H1 (cell line): Measurements from ENCODE around the gene NPTN.

Experiments
- EP300 ChIP-seq, 2 experiments: IDR thresholded peaks; 1 replicate in 1 of 2; 2 replicates in 1 of 2; pipeline ENCODE4 v1.6.1; 2011 to 2012; ENCODE audit warnings: low read depth in 2 of 2, low read length in 2 of 2, mild to moderate bottlenecking in 2 of 2, borderline replicate concordance in 1 of 2, inconsistent platforms in 1 of 2, moderate library complexity in 1 of 2
- EZH2 ChIP-seq: fragments of 200-600 bp; sonication (generic); IDR thresholded peaks from 2 replicates; pipeline ENCODE4 v1.7.1; 2012; ENCODE audit warnings: low read depth, mild to moderate bottlenecking, moderate library complexity, low read length, inconsistent platforms; ENCODE audit not compliant: severe bottlenecking
- JUN ChIP-seq: IDR thresholded peaks from 2 replicates; pipeline ENCODE4 v1.6.1; 2011; ENCODE audit warnings: low read depth, mild to moderate bottlenecking, improper control_type of control experiment, low read length
- KDM4A ChIP-seq: IDR thresholded peaks from one replicate; pipeline ENCODE4 v1.7.1; 2012; ENCODE audit warnings: low read depth, mild to moderate bottlenecking, moderate library complexity, low read length, inconsistent platforms; ENCODE audit not compliant: severe bottlenecking
- POLR2A ChIP-seq, 2 experiments: IDR thresholded peaks; 1 replicate in 1 of 2; 2 replicates in 1 of 2; pipeline ENCODE4 v1.6.1; 2011; ENCODE audit warnings: low read depth in 2 of 2, low read length in 2 of 2, mild to moderate bottlenecking in 2 of 2; ENCODE audit errors: control extremely low read depth in 1 of 2
- POLR2AphosphoS5 ChIP-seq: IDR thresholded peaks from 2 replicates; pipeline ENCODE4 v1.6.1; 2011; ENCODE audit warnings: low read depth, low read length
- RBBP5 ChIP-seq: IDR thresholded peaks from 2 replicates; pipeline ENCODE4 v1.7.1; 2012; ENCODE audit warnings: low read depth, mild to moderate bottlenecking, inconsistent platforms, low read length, moderate library complexity, borderline replicate concordance
- RFX5 ChIP-seq: IDR thresholded peaks from 2 replicates; pipeline ENCODE4 v1.6.1; 2011; ENCODE audit warnings: low read depth, low read length, improper control_type of control experiment, borderline replicate concordance
- SP1 ChIP-seq: IDR thresholded peaks from 2 replicates; pipeline ENCODE4 v1.6.1; 2011; ENCODE audit warnings: low read depth, low read length
- SP4 ChIP-seq: IDR thresholded peaks from 2 replicates; pipeline ENCODE4 v1.6.1; 2012; ENCODE audit warnings: low read length, inconsistent platforms
- ZNF274 ChIP-seq: IDR thresholded peaks from 2 replicates; pipeline ENCODE4 v1.7.0; 2012; ENCODE audit warnings: low read length, borderline replicate concordance; ENCODE audit errors: extremely low read depth
- TF ChIP-seq, protein P1 (sequence below), 3 experiments: IDR thresholded peaks; 1 replicate in 2 of 3; 2 replicates in 1 of 3; pipeline versions ENCODE4 v1.5.1 to v1.6.1; 2011; ENCODE audit warnings: low read length in 3 of 3, mild to moderate bottlenecking in 3 of 3, inconsistent platforms in 2 of 3, low read depth in 1 of 3, moderate library complexity in 1 of 3; ENCODE audit not compliant: insufficient read depth in 1 of 3; ENCODE audit errors: control extremely low read depth in 1 of 3
- TF ChIP-seq, protein P2 (sequence below): IDR thresholded peaks from 2 replicates; pipeline ENCODE4 v1.6.1; 2011; ENCODE audit warnings: low read length, improper control_type of control experiment

DNA sequence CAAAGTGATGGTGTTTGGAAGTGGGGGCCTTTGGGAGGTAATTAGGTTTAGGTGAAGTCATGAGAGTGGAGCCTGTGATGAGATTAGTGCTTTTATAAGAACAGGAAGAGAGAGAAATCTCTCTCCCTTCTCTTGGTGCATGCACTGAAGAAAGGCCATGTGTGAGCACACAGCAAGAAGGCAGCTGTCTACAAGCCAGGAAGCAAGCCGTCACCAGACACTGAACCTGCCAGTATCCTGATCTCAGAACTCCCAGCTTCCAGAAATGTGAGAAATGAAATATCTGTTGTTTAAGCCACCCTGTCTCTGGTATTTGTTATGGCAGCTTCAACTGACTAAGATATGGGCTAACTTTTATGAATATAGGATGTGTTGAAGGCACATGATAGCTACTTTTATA lies 117.7 kb downstream of the NPTN start:
- TF ChIP-seq JUN (no peak), RBBP5 (no peak), SP4 (no peak), RFX5 (no peak), ZNF274 (no peak), POLR2A (IDR thresholded peaks at IDR 0.05; ENCODE audit: control extremely low read depth in 1 of 2, low read depth in 2 of 2, low read length in 2 of 2) (no peak), EP300 (IDR thresholded peaks at IDR 0.05; ENCODE audit: borderline replicate concordance in 1 of 2, low read depth in 2 of 2, low read length in 2 of 2) (no peak), EZH2 (no peak), POLR2AphosphoS5 (no peak), SP1 (no peak), KDM4A (no peak)
- TF ChIP-seq, protein P1, sequence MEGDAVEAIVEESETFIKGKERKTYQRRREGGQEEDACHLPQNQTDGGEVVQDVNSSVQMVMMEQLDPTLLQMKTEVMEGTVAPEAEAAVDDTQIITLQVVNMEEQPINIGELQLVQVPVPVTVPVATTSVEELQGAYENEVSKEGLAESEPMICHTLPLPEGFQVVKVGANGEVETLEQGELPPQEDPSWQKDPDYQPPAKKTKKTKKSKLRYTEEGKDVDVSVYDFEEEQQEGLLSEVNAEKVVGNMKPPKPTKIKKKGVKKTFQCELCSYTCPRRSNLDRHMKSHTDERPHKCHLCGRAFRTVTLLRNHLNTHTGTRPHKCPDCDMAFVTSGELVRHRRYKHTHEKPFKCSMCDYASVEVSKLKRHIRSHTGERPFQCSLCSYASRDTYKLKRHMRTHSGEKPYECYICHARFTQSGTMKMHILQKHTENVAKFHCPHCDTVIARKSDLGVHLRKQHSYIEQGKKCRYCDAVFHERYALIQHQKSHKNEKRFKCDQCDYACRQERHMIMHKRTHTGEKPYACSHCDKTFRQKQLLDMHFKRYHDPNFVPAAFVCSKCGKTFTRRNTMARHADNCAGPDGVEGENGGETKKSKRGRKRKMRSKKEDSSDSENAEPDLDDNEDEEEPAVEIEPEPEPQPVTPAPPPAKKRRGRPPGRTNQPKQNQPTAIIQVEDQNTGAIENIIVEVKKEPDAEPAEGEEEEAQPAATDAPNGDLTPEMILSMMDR (IDR thresholded peaks at IDR 0.05; ENCODE audit: control extremely low read depth in 1 of 3, insufficient read depth in 1 of 3, low read depth in 1 of 3, low read length in 3 of 3), result no peak
- TF ChIP-seq, protein P2, sequence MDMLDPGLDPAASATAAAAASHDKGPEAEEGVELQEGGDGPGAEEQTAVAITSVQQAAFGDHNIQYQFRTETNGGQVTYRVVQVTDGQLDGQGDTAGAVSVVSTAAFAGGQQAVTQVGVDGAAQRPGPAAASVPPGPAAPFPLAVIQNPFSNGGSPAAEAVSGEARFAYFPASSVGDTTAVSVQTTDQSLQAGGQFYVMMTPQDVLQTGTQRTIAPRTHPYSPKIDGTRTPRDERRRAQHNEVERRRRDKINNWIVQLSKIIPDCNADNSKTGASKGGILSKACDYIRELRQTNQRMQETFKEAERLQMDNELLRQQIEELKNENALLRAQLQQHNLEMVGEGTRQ, result no peak
